Keratinocyte (primary cell): ENCODE data around the gene PPP2R5B. TPM values are rescaled to one million over a fixed set of nuclear protein-coding genes. Genes with fewer than 3 reads are reported as not detected.

Source experiments
- DNase-seq: peaks from one replicate; pipeline ENCODE4 v3.0.0-alpha.2; 2011; ENCODE audit warnings: low read depth, missing footprints, low spot score
- FAIRE-seq: peaks from 2 replicates; lab custom pipeline; 2011; peaks lifted over from hg19 to GRCh38; lab: Jason Lieb, UNC
- H2AFZ ChIP-seq: 2 replicates; pipeline ENCODE4 v1.6.0; 2012; ENCODE audit warnings: low read length, control low read depth, inconsistent platforms; ENCODE audit not compliant: control insufficient read depth
- H3K27ac ChIP-seq: 2 replicates; pipeline ENCODE4 v1.5.1; 2011; ENCODE audit warnings: low read length; ENCODE audit not compliant: control insufficient read depth, insufficient read depth
- H3K27me3 ChIP-seq: 3 replicates; pipeline ENCODE4 v1.6.0; 2011; ENCODE audit warnings: low read length; ENCODE audit not compliant: control insufficient read depth, insufficient read depth; ENCODE audit errors: extremely low read depth
- H3K36me3 ChIP-seq, 2 experiments: 2 replicates in 1 of 2; 3 replicates in 1 of 2; pipeline ENCODE4 v1.5.1; 2011; ENCODE audit warnings: low read length in 2 of 2, mild to moderate bottlenecking in 1 of 2; ENCODE audit not compliant: control insufficient read depth in 2 of 2, insufficient read depth in 2 of 2; ENCODE audit errors: extremely low read depth in 1 of 2
- H3K4me1 ChIP-seq: 3 replicates; pipeline ENCODE4 v1.5.1; 2011; ENCODE audit warnings: low read length; ENCODE audit not compliant: control insufficient read depth, insufficient read depth; ENCODE audit errors: extremely low read depth
- H3K4me2 ChIP-seq: 3 replicates; pipeline ENCODE4 v1.6.0; 2011; ENCODE audit warnings: low read depth, low read length; ENCODE audit not compliant: control insufficient read depth, insufficient read depth; ENCODE audit errors: extremely low read depth
- H3K4me3 ChIP-seq, 3 experiments: fragments of 200-600 bp in 1 of 3; sonication (generic) in 1 of 3; 2 replicates in 2 of 3; 3 replicates in 1 of 3; pipeline ENCODE4 v1.5.1; 2011 to 2016; ENCODE audit warnings: low read length in 3 of 3, mild to moderate bottlenecking in 3 of 3, control low read depth in 2 of 3, inconsistent platforms in 1 of 3, low read depth in 1 of 3, mixed read lengths in 1 of 3, mixed run types in 1 of 3, moderate library complexity in 1 of 3; ENCODE audit not compliant: control insufficient read depth in 2 of 3, insufficient read depth in 2 of 3; ENCODE audit errors: extremely low read depth in 1 of 3
- H3K79me2 ChIP-seq: 2 replicates; pipeline ENCODE4 v1.6.0; 2012; ENCODE audit warnings: low read length; ENCODE audit not compliant: control insufficient read depth, insufficient read depth
- H3K9ac ChIP-seq: 3 replicates; pipeline ENCODE4 v1.6.0; 2011; ENCODE audit warnings: low read length; ENCODE audit not compliant: control insufficient read depth, insufficient read depth; ENCODE audit errors: extremely low read depth
- H3K9me1 ChIP-seq: 3 replicates; pipeline ENCODE4 v1.6.0; 2011; ENCODE audit warnings: low read length; ENCODE audit not compliant: control insufficient read depth, insufficient read depth; ENCODE audit errors: extremely low read depth
- H3K9me3 ChIP-seq: 2 replicates; pipeline ENCODE4 v1.5.1; 2012; ENCODE audit warnings: low read depth, low read length; ENCODE audit not compliant: control insufficient read depth
- H4K20me1 ChIP-seq: 3 replicates; pipeline ENCODE4 v1.6.0; 2011; ENCODE audit warnings: low read length; ENCODE audit not compliant: control insufficient read depth, insufficient read depth; ENCODE audit errors: extremely low read depth
- CTCF ChIP-seq, 3 experiments: IDR thresholded peaks in 1 of 3; conservative IDR thresholded peaks in 1 of 3; optimal IDR thresholded peaks in 1 of 3; 2 replicates in 2 of 3; 3 replicates in 1 of 3; pipeline versions ENCODE3 to v1.5.1; 2011; ENCODE audit warnings: low read length in 3 of 3, mild to moderate bottlenecking in 3 of 3, moderate library complexity in 2 of 3, control low read depth in 1 of 3, inconsistent platforms in 1 of 3; ENCODE audit not compliant: insufficient read depth in 2 of 3; ENCODE audit errors: extremely low read depth in 1 of 3
- EZH2 ChIP-seq: IDR thresholded peaks from one replicate; pipeline ENCODE4 v1.6.1; 2012; ENCODE audit warnings: inconsistent platforms, mild to moderate bottlenecking, low read length, moderate library complexity
- dilution Hi-C: fragments of 300-500 bp; cut with MboI; formaldehyde crosslinking; loops from one replicate; pipeline ENCODE4 v1.7.0; 2020; ENCODE audit warnings: low sequenced_read_pairs; ENCODE audit not compliant: extremely low pct_ligation_motif_present
- polyA plus RNA-seq, 5 experiments: library from polyadenylated mRNA; depleted of rRNA in 3 of 5; stranded (reverse) in 3 of 5; stranded (forward) in 1 of 5; unstranded in 1 of 5; fragments of >200 nt; gene quantifications; 1 replicate in 1 of 5; 2 replicates in 3 of 5; 3 replicates in 1 of 5; pipeline versions ENCODE4 v1.2.1 to v1.2.3, GENCODE V29; 2011 to 2012; ENCODE audit warnings: missing spikeins in 2 of 5, low read depth in 1 of 5, low replicate concordance in 1 of 5

PPP2R5B gene
- polyA plus RNA-seq, 1 donor (not counting 4 experiments of a cell fraction or from before 2014, with no cell fraction given): 16.4 TPM

GRCh38 chr11:64926689-64927088 is 2.2 kb downstream of the PPP2R5B start:
- no peak for DNase-seq
- peaks cover 17 to 24% of the 10 kb centered on the region in 2 experiments for H3K36me3 ChIP-seq
- no peak for FAIRE-seq
- H3K27me3 ChIP-seq: no peaks in the 10 kb centered on the region
- H3K4me2 ChIP-seq: no peak overlapping the region
- no peak overlapping the region for H3K9ac ChIP-seq
- dilution Hi-C loops: no loop called here
- no peaks in the 10 kb centered on the region for H3K79me2 ChIP-seq
- no peak overlapping the region for H3K4me3 ChIP-seq
- TF ChIP-seq EZH2 (no peak), CTCF (optimal IDR thresholded peaks at IDR 0.05 in 1 of 3, IDR thresholded peaks at IDR 0.05 in 1 of 3, conservative IDR thresholded peaks at IDR 0.05 in 1 of 3; ENCODE audit: extremely low read depth in 1 of 3, insufficient read depth in 2 of 3, low read length in 3 of 3) (no peak)
- no peaks in the 10 kb centered on the region for H3K9me1 ChIP-seq
- H2AFZ ChIP-seq: no peak overlapping the region
- no peaks in the 10 kb centered on the region for H3K9me3 ChIP-seq
- no peaks in the 10 kb centered on the region for H4K20me1 ChIP-seq
- H3K27ac ChIP-seq: no peak overlapping the region
- H3K4me1 ChIP-seq: peaks cover 4% of the 10 kb centered on the region

- Histone ChIP-seq H3K9me3 (no peaks in the 10 kb centered on the region), H2AFZ (no peak overlapping the region), H3K9ac (no peak overlapping the region), H3K36me3 (peaks cover 24 to 33% of the 10 kb centered on the region in 2 experiments), H3K9me1 (no peaks in the 10 kb centered on the region), H4K20me1 (no peaks in the 10 kb centered on the region), H3K27ac (no peak overlapping the region), H3K4me1 (peaks cover 4% of the 10 kb centered on the region), H3K4me2 (no peak overlapping the region), H3K79me2 (no peaks in the 10 kb centered on the region), H3K4me3 (no peak overlapping the region), H3K27me3 (no peaks in the 10 kb centered on the region)
- no peak for DNase-seq
- no peak for TF ChIP-seq CTCF (optimal IDR thresholded peaks at IDR 0.05 in 1 of 3, IDR thresholded peaks at IDR 0.05 in 1 of 3, conservative IDR thresholded peaks at IDR 0.05 in 1 of 3; ENCODE audit: extremely low read depth in 1 of 3, insufficient read depth in 2 of 3, low read length in 3 of 3)
- dilution Hi-C loops: no loop called here
- FAIRE-seq: no peak
Observed at GRCh38 chr11:64928957-64929356, 4.5 kb downstream of the PPP2R5B start.
